Measurements from ENCODE around the gene POMZP3.
"Not testable (repeated sequence)": the region's sequence is repeated elsewhere in the genome, so short reads cannot be mapped to it uniquely, and the experiment has no call there.

DNA sequence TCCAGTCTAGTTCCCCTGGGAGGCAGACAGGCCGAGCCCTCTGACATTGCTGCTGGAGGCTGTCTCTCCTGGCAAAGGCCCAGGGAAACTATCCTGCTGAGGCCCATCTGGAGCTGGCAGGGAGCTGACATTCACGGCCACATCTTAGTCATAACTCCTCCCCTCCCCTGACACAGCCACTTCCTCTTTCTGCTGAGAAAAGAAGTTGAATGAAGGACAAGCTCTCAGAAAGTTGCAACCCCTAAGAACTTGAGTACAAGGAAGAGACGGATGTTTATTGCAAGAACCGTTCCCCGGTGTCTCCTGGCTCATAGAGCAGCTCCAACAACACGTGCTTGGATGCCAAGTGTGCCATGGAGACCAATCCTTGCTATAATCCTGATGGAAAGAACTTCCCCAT is 21.1 kb downstream of the POMZP3 start:
- not testable (repeated sequence) for TF ChIP-seq CTCF, POLR2A (IDR thresholded peaks at IDR 0.05)

Data from esophagus squamous epithelium (tissue), 4 donors.